GM12878 (cell line): ENCODE measurements around the gene FEV. TPM values are rescaled to one million over a fixed set of nuclear protein-coding genes. Genes with fewer than 3 reads are reported as not detected.

ENCODE experiments used
- ATAC-seq: fragments of 200-7000 bp; cut with Tn5 transposase; 3 replicates; pipeline ENCODE4 v1.9.1; 2020; ENCODE audit warnings: mild to moderate bottlenecking, moderate library complexity
- BruUV-seq: library from RNA; stranded (reverse); fragments of 400-500 nt; replicated peaks from 2 replicates; lab custom pipeline; 2021; lab: Mats Ljungman, UMichigan
- CTCF ChIA-PET: fragments of 300-600 bp; sonication (Branson Sonifier 250); formaldehyde crosslinking; extraction: SDS; loops from one replicate; lab custom pipeline; 2021; ENCODE audit warnings: inconsistent platforms; lab: Yijun Ruan, JAX
- POLR2A ChIA-PET: fragments of 350-600 bp; formaldehyde crosslinking; extraction: SDS; loops from one replicate; lab custom pipeline; 2021; ENCODE audit warnings: inconsistent platforms; lab: Charles Lee
- RAD21 ChIA-PET: fragments of 300-600 bp; sonication (Branson Sonifier 250); formaldehyde crosslinking; loops from one replicate; lab custom pipeline; 2023; ENCODE audit warnings: antibody characterized with exemption; ENCODE audit not compliant: unreplicated experiment; lab: Charles Lee
- SMC1A ChIA-PET: fragments of 300-600 bp; sonication (Branson Sonifier 250); formaldehyde crosslinking; loops from one replicate; lab custom pipeline; 2023; ENCODE audit not compliant: unreplicated experiment, uncharacterized antibody; lab: Charles Lee
- DNase-seq: peaks from one replicate; pipeline ENCODE4 v3.0.0-alpha.2; 2011; ENCODE audit warnings: low read depth, low spot score
- FAIRE-seq: peaks from 3 replicates; lab custom pipeline; 2011; peaks lifted over from hg19 to GRCh38; lab: Jason Lieb, UNC
- H2AFZ ChIP-seq: 2 replicates; pipeline ENCODE4 v1.6.0; 2011; ENCODE audit warnings: low read depth, low read length, control low read depth; ENCODE audit not compliant: control insufficient read depth
- H3K27ac ChIP-seq: 2 replicates; pipeline ENCODE4 v1.5.1; 2011; ENCODE audit warnings: control low read depth; ENCODE audit not compliant: control insufficient read depth, insufficient read depth
- H3K27me3 ChIP-seq, 2 experiments: replicated peaks in 1 of 2; 2 replicates each; pipeline versions ENCODE4 v1.6.0 to v1.6.1; 2011; ENCODE audit warnings: low read length in 1 of 2; ENCODE audit not compliant: control insufficient read depth in 2 of 2, insufficient read depth in 2 of 2
- H3K36me3 ChIP-seq, 2 experiments: 2 replicates each; pipeline ENCODE4 v1.5.1; 2011; ENCODE audit warnings: low read length in 1 of 2; ENCODE audit not compliant: control insufficient read depth in 2 of 2, insufficient read depth in 2 of 2
- H3K4me1 ChIP-seq: 2 replicates; pipeline ENCODE4 v1.6.1; 2011; ENCODE audit warnings: mild to moderate bottlenecking, low read length, moderate library complexity, mixed read lengths; ENCODE audit not compliant: control insufficient read depth, insufficient read depth
- H3K4me2 ChIP-seq: 2 replicates; pipeline ENCODE4 v1.6.0; 2011; ENCODE audit warnings: control low read depth; ENCODE audit not compliant: control insufficient read depth, insufficient read depth
- H3K4me3 ChIP-seq: fragments of 200-600 bp; sonication (generic); 2 replicates; pipeline ENCODE4 v1.5.1; 2016
- H3K79me2 ChIP-seq: 2 replicates; pipeline ENCODE4 v1.6.0; 2011; ENCODE audit warnings: low read length; ENCODE audit not compliant: control insufficient read depth, insufficient read depth
- H3K9ac ChIP-seq: 2 replicates; pipeline ENCODE4 v1.8.0; 2011; ENCODE audit warnings: low read length, control low read depth, mixed read lengths; ENCODE audit not compliant: control insufficient read depth, insufficient read depth
- H3K9me3 ChIP-seq: replicated peaks from 3 replicates; pipeline ENCODE4 v1.5.1; 2011; ENCODE audit warnings: mild to moderate bottlenecking, low read length; ENCODE audit not compliant: control insufficient read depth, insufficient read depth
- H4K20me1 ChIP-seq: 2 replicates; pipeline ENCODE4 v1.6.0; 2011; ENCODE audit not compliant: control insufficient read depth, insufficient read depth
- CBX3 ChIP-seq: fragments of 200-600 bp; sonication (generic); IDR thresholded peaks from 2 replicates; pipeline ENCODE4 v1.6.1; 2016; ENCODE audit warnings: low read depth, borderline replicate concordance
- IRF5 ChIP-seq: fragments of 450-650 bp; IDR thresholded peaks from 2 replicates; pipeline ENCODE4 v1.6.1; 2017; ENCODE audit warnings: borderline replicate concordance
- REST ChIP-seq: IDR thresholded peaks from 2 replicates; pipeline ENCODE4 v1.6.1; 2012; ENCODE audit warnings: mild to moderate bottlenecking, low read depth, low read length
- RUNX3 ChIP-seq: IDR thresholded peaks from 2 replicates; pipeline ENCODE4 v1.6.1; 2012; ENCODE audit warnings: low read length, inconsistent platforms
- ZBTB11 ChIP-seq: fragments of 450-650 bp; formaldehyde crosslinking; IDR thresholded peaks from 2 replicates; pipeline ENCODE4 v1.5.0; 2022; ENCODE audit warnings: mild to moderate bottlenecking, missing genetic modification characterization
- WGBS: methylation state at CpG from one replicate; pipeline ENCODE4 v1.1.6; 2016; ENCODE audit warnings: low lambda C conversion rate; ENCODE audit not compliant: insufficient replicate concordance, insufficient coverage; ENCODE audit errors: missing lambda C conversion rate; 5-methylcytosine and 5-hydroxymethylcytosine counted together
- in situ Hi-C: fragments of 300-500 bp; cut with MboI; formaldehyde crosslinking; loops from 9 replicates; pipeline ENCODE4 v1.14.3; 2018; ENCODE audit warnings: mixed read lengths
- intact Hi-C: fragments of 100-400 bp; cut with micrococcal nuclease; formaldehyde crosslinking; loops from one replicate; pipeline ENCODE4 v1.14.2; 2022; ENCODE audit not compliant: unreplicated experiment
- polyA plus RNA-seq, 11 experiments: library from polyadenylated mRNA; depleted of rRNA in 4 of 11; unstranded in 6 of 11; stranded (reverse) in 5 of 11; fragments of >200 nt; fragmentation: Nextera tagmentation in 4 of 11; fragmentation: Illumina TruSeq in 1 of 11; extraction: Ambion mirVana in 4 of 11; extraction: Trizol in 1 of 11; gene quantifications; 1 replicate in 1 of 11; 2 replicates in 10 of 11; pipeline versions ENCODE4 v1.2.1 to v1.2.3, GENCODE V29; 2011 to 2016; ENCODE audit warnings: inconsistent platforms in 2 of 11, missing spikeins in 2 of 11, low read depth in 1 of 11
- total RNA-seq, 4 experiments: library from RNA; depleted of rRNA in 3 of 4; stranded (reverse); fragments of >200 nt in 3 of 4; fragmentation: Illumina TruSeq in 1 of 4; extraction: Trizol in 1 of 4; gene quantifications; 2 replicates each; pipeline versions ENCODE4 v1.2.1 to v1.2.3, GENCODE V29; 2013 to 2021

FEV gene
- total and polyA plus RNA-seq, 10 of the 15 experiments (the other 5 are each of a cell fraction or from before 2014, with no cell fraction given): not detected

- Histone ChIP-seq H2AFZ (no peak overlapping the region), H3K4me1 (no peaks in the 10 kb centered on the region), H3K9ac (no peak overlapping the region), H3K4me3 (no peak overlapping the region), H3K36me3 (no peaks in the 10 kb centered on the region)
- RAD21 ChIA-PET: interaction anchor here (0.6 kb wide), 1 partner anchor 11 kb away, joined by 4 read pairs; no protein-coding TSS in a partner anchor
- ATAC-seq: no peak
- CTCF ChIA-PET: interaction anchor here (0.5 to 1.4 kb wide), 2 partner anchors 9 to 11 kb away, joined by 3 to 5 read pairs; no protein-coding TSS in a partner anchor
- no peak for FAIRE-seq
- no peak for DNase-seq
- intact Hi-C loops: no loop called here
- 43% methylated on average over 10 of the region's 10 CpGs for WGBS
- TF ChIP-seq CBX3: no peak
- TF ChIP-seq, all 136 proteins: peak for 0
- Histone ChIP-seq H3K9me3 (no peaks in the 10 kb centered on the region), H3K79me2 (no peaks in the 10 kb centered on the region), H3K4me2 (no peak overlapping the region), H3K27me3 (peaks cover 2% of the 10 kb centered on the region in 2 experiments; a peak in 2 of 4 replicates), H3K27ac (no peak overlapping the region), H4K20me1 (no peaks in the 10 kb centered on the region)
- SMC1A ChIA-PET: no interaction called here
- in situ Hi-C loops: no loop called here
- BruUV-seq: no TSS peak
- POLR2A ChIA-PET: no interaction called here
Observed at GRCh38 chr2:219018726-219019125, 33.7 kb upstream of the FEV start.

GRCh38 chr2:219018286-219018685 lies 33.3 kb upstream of the FEV start:
- Histone ChIP-seq H3K27ac (no peak overlapping the region), H3K4me2 (no peak overlapping the region), H3K36me3 (no peaks in the 10 kb centered on the region)
- ChIA-PET POLR2A (no interaction called here), RAD21 (no interaction called here)
- in situ Hi-C loops: no loop called here
- no peak for TF ChIP-seq IRF5
- TF ChIP-seq REST: no peak
- TF ChIP-seq RUNX3: no peak
- TF ChIP-seq ZBTB11: no peak
- TF ChIP-seq, all 136 proteins: peak for 0
- CTCF ChIA-PET: interaction anchor here (1.1 to 1.5 kb wide), 2 partner anchors 11 to 136 kb away, joined by 3 to 4 read pairs; no protein-coding TSS in a partner anchor
- intact Hi-C loops: no loop called here
- Histone ChIP-seq H3K4me3 (no peak overlapping the region), H3K9ac (no peak overlapping the region), H3K79me2 (no peaks in the 10 kb centered on the region), H3K27me3 (peaks cover 1 to 2% of the 10 kb centered on the region in 2 experiments; a peak in 2 of 4 replicates), H3K4me1 (no peaks in the 10 kb centered on the region), H3K9me3 (no peaks in the 10 kb centered on the region), H2AFZ (no peak overlapping the region), H4K20me1 (no peaks in the 10 kb centered on the region)
- WGBS: 14% methylated on average over 7 of the region's 7 CpGs
- DNase-seq: no peak
- no TSS peak for BruUV-seq
- no peak for FAIRE-seq
- SMC1A ChIA-PET: no interaction called here
- ATAC-seq: no peak
